HepG2 (cell line): Measurements from ENCODE around the gene PRKCD. TPM values are rescaled to one million over a fixed set of nuclear protein-coding genes. Genes with fewer than 3 reads are reported as not detected.

ENCODE experiments used
- AGO2 ChIP-seq: fragments of 200-400 bp; formaldehyde crosslinking; optimal IDR thresholded peaks from 2 replicates; pipeline ENCODE3; 2017; ENCODE audit warnings: mild to moderate bottlenecking, low read depth, low read length, moderate library complexity
- EP300 ChIP-seq, 3 experiments: sonication (generic) in 1 of 3; formaldehyde crosslinking in 1 of 3; IDR thresholded peaks; 2 replicates each; pipeline versions ENCODE4 v1.5.1 to v1.6.1; 2011 to 2020; ENCODE audit warnings: low read depth in 2 of 3, low read length in 2 of 3, borderline replicate concordance in 1 of 3, improper control_type of control experiment in 1 of 3, mild to moderate bottlenecking in 1 of 3, missing genetic modification reagents in 1 of 3, moderate library complexity in 1 of 3
- FOXP1 ChIP-seq, 2 experiments: fragments of 450-650 bp in 1 of 2; IDR thresholded peaks; 2 replicates each; pipeline ENCODE4 v1.6.1; 2017 to 2018; ENCODE audit warnings: antibody characterized with exemption in 1 of 2
- HMG20A ChIP-seq: IDR thresholded peaks from 2 replicates; pipeline ENCODE4 v1.6.1; 2016; ENCODE audit warnings: borderline replicate concordance
- POLR2AphosphoS5 ChIP-seq: IDR thresholded peaks from 2 replicates; pipeline ENCODE4 v1.6.1; 2012; ENCODE audit warnings: low read depth, low read length
- SOX13 ChIP-seq, 3 experiments: fragments of 450-650 bp in 1 of 3; sonication (generic) in 1 of 3; formaldehyde crosslinking in 1 of 3; IDR thresholded peaks in 2 of 3; conservative IDR thresholded peaks in 1 of 3; 2 replicates each; pipeline versions ENCODE4 v1.5.0 to v1.6.1; 2016 to 2020; ENCODE audit warnings: antibody characterized with exemption in 1 of 3, mild to moderate bottlenecking in 1 of 3, missing compliant biosample characterization in 1 of 3, missing genetic modification reagents in 1 of 3, moderate library complexity in 1 of 3
- ZNF776 ChIP-seq: sonication (generic); formaldehyde crosslinking; IDR thresholded peaks from 2 replicates; pipeline ENCODE4 v1.4.0; 2020; ENCODE audit warnings: mild to moderate bottlenecking, missing genetic modification reagents
- polyA plus RNA-seq, 8 experiments: library from polyadenylated mRNA; depleted of rRNA in 3 of 8; stranded (reverse) in 7 of 8; unstranded in 1 of 8; fragments of >200 nt; fragmentation: Illumina TruSeq in 4 of 8; extraction: Trizol in 4 of 8; gene quantifications; 2 replicates each; pipeline versions ENCODE4 v1.2.1 to v1.2.3, GENCODE V29; 2011 to 2016; ENCODE audit warnings: low read depth in 4 of 8, missing spikeins in 1 of 8, mixed read lengths in 1 of 8; ENCODE audit not compliant: insufficient read depth in 1 of 8
- total RNA-seq, 5 experiments: library from RNA; depleted of rRNA; stranded (reverse); fragments of >200 nt; fragmentation: Illumina TruSeq; extraction: Trizol; gene quantifications; 2 replicates each; pipeline ENCODE4 v1.2.3, GENCODE V29; 2016; ENCODE audit warnings: low read depth in 1 of 5
- TF ChIP-seq, protein P1 (sequence below): sonication (generic); formaldehyde crosslinking; conservative IDR thresholded peaks from 2 replicates; pipeline ENCODE4 v1.4.0; 2020; ENCODE audit warnings: mild to moderate bottlenecking, missing genetic modification reagents, moderate library complexity
- TF ChIP-seq, protein P2 (sequence below): sonication (generic); formaldehyde crosslinking; IDR thresholded peaks from 2 replicates; pipeline ENCODE4 v1.8.0; 2022; ENCODE audit warnings: mild to moderate bottlenecking, missing genetic modification reagents, borderline replicate concordance
- TF ChIP-seq, protein P3 (sequence below), 2 experiments: IDR thresholded peaks; 2 replicates each; pipeline ENCODE4 v1.6.1; 2011 to 2012; ENCODE audit warnings: low read length in 2 of 2, borderline replicate concordance in 1 of 2, low read depth in 1 of 2, mild to moderate bottlenecking in 1 of 2, moderate library complexity in 1 of 2
- TF ChIP-seq, protein P4 (sequence below): IDR thresholded peaks from 2 replicates; pipeline ENCODE4 v1.6.1; 2016; ENCODE audit warnings: mild to moderate bottlenecking
- TF ChIP-seq, protein P5 (sequence below): sonication (generic); formaldehyde crosslinking; IDR thresholded peaks from 2 replicates; pipeline ENCODE4 v1.8.1; 2023; ENCODE audit warnings: missing genetic modification reagents, inconsistent platforms, borderline replicate concordance

The PRKCD gene
- total and polyA plus RNA-seq, 2 of the 13 experiments (the other 11 are each of a cell fraction or from before 2014, with no cell fraction given) = 1.6 to 40.7 TPM

DNA sequence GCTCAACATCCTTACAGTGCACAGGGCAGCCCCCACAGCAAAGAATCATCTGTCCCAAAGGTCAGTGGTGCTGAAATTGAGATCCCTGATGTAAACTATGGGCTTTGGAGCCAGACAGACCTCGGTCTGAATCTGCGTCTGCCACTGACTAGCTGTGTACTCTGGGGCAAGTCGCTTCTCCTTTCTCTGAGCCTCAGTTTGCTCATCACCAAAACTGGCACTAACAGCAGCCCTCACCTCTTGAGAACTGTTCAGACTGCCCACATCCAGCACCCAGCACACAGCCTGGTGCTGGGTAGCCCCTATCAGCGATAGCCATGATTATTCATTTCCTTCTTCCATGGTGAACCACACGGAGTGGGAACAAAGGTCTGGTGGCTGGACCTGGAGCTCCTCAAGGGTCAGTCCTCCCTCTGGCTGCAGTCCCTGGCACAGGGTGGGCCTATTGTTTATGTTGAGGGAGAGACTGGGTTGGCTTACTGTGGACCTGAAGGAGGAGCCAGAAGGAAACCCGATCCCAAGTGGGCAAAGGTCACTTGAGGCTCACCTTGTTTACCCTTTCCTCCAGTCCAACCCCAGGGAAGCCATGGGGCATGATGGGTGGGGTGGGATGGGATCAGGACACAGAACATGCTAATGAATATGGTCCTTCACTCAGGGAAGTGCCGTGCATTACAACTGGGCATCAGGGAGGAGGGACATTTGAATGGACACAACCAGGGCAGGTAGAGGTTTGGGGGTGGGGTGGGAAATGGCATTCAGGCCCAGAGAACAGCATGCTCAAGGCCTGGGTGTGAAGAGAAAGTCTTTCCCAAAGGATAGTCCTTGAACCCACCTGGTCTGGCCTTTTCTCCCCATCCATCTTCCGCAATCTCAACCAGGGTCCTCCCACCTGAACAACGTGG, 1.6 kb upstream of the PRKCD start (continued):
- TF ChIP-seq, protein P1, sequence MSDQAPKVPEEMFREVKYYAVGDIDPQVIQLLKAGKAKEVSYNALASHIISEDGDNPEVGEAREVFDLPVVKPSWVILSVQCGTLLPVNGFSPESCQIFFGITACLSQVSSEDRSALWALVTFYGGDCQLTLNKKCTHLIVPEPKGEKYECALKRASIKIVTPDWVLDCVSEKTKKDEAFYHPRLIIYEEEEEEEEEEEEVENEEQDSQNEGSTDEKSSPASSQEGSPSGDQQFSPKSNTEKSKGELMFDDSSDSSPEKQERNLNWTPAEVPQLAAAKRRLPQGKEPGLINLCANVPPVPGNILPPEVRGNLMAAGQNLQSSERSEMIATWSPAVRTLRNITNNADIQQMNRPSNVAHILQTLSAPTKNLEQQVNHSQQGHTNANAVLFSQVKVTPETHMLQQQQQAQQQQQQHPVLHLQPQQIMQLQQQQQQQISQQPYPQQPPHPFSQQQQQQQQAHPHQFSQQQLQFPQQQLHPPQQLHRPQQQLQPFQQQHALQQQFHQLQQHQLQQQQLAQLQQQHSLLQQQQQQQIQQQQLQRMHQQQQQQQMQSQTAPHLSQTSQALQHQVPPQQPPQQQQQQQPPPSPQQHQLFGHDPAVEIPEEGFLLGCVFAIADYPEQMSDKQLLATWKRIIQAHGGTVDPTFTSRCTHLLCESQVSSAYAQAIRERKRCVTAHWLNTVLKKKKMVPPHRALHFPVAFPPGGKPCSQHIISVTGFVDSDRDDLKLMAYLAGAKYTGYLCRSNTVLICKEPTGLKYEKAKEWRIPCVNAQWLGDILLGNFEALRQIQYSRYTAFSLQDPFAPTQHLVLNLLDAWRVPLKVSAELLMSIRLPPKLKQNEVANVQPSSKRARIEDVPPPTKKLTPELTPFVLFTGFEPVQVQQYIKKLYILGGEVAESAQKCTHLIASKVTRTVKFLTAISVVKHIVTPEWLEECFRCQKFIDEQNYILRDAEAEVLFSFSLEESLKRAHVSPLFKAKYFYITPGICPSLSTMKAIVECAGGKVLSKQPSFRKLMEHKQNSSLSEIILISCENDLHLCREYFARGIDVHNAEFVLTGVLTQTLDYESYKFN (CRISPR knock-in tag) = peak; percentile 94
- 0 out of 2 replicates have a peak, but pooled peaks have one; percentile 22 for TF ChIP-seq FOXP1 (IDR thresholded peaks at IDR 0.05)
- TF ChIP-seq FOXP1 (CRISPR knock-in tag; IDR thresholded peaks at IDR 0.05) = peak; percentile 56
- no peak for TF ChIP-seq ZNF776
- TF ChIP-seq, protein P2, sequence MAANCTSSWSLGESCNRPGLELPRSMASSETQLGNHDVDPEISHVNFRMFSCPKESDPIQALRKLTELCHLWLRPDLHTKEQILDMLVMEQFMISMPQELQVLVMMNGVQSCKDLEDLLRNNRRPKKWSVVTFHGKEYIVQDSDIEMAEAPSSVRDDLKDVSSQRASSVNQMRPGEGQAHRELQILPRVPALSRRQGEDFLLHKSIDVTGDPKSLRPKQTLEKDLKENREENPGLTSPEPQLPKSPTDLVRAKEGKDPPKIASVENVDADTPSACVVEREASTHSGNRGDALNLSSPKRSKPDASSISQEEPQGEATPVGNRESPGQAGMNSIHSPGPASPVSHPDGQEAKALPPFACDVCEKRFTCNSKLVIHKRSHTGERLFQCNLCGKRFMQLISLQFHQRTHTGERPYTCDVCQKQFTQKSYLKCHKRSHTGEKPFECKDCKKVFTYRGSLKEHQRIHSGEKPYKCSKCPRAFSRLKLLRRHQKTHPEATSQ = no peak
- 0 out of 2 replicates have a peak, but pooled peaks have one; percentile 13 for TF ChIP-seq HMG20A (CRISPR knock-in tag)
- peak in 1 of 2 experiments; percentile 68; a peak in 2 of 4 replicates for TF ChIP-seq EP300 (IDR thresholded peaks at IDR 0.05; ENCODE audit: low read depth in 2 of 2, low read length in 2 of 2)
- TF ChIP-seq EP300 (CRISPR knock-in tag; IDR thresholded peaks at IDR 0.05; ENCODE audit: borderline replicate concordance) = no peak
- TF ChIP-seq POLR2AphosphoS5 = peak; percentile 65; the same call in 1 of the 2 replicates
- TF ChIP-seq, protein P3, sequence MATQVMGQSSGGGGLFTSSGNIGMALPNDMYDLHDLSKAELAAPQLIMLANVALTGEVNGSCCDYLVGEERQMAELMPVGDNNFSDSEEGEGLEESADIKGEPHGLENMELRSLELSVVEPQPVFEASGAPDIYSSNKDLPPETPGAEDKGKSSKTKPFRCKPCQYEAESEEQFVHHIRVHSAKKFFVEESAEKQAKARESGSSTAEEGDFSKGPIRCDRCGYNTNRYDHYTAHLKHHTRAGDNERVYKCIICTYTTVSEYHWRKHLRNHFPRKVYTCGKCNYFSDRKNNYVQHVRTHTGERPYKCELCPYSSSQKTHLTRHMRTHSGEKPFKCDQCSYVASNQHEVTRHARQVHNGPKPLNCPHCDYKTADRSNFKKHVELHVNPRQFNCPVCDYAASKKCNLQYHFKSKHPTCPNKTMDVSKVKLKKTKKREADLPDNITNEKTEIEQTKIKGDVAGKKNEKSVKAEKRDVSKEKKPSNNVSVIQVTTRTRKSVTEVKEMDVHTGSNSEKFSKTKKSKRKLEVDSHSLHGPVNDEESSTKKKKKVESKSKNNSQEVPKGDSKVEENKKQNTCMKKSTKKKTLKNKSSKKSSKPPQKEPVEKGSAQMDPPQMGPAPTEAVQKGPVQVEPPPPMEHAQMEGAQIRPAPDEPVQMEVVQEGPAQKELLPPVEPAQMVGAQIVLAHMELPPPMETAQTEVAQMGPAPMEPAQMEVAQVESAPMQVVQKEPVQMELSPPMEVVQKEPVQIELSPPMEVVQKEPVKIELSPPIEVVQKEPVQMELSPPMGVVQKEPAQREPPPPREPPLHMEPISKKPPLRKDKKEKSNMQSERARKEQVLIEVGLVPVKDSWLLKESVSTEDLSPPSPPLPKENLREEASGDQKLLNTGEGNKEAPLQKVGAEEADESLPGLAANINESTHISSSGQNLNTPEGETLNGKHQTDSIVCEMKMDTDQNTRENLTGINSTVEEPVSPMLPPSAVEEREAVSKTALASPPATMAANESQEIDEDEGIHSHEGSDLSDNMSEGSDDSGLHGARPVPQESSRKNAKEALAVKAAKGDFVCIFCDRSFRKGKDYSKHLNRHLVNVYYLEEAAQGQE (IDR thresholded peaks at IDR 0.05; ENCODE audit: borderline replicate concordance in 1 of 2, low read depth in 1 of 2, low read length in 2 of 2) = peak in 1 of 2 experiments; percentile 80; a peak in 2 of 4 replicates
- TF ChIP-seq, protein P4, sequence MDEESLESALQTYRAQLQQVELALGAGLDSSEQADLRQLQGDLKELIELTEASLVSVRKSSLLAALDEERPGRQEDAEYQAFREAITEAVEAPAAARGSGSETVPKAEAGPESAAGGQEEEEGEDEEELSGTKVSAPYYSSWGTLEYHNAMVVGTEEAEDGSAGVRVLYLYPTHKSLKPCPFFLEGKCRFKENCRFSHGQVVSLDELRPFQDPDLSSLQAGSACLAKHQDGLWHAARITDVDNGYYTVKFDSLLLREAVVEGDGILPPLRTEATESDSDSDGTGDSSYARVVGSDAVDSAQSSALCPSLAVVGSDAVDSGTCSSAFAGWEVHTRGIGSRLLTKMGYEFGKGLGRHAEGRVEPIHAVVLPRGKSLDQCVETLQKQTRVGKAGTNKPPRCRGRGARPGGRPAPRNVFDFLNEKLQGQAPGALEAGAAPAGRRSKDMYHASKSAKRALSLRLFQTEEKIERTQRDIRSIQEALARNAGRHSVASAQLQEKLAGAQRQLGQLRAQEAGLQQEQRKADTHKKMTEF (CRISPR knock-in tag) = peak; percentile 37; the same call in 1 of the 2 replicates
- TF ChIP-seq, protein P5, sequence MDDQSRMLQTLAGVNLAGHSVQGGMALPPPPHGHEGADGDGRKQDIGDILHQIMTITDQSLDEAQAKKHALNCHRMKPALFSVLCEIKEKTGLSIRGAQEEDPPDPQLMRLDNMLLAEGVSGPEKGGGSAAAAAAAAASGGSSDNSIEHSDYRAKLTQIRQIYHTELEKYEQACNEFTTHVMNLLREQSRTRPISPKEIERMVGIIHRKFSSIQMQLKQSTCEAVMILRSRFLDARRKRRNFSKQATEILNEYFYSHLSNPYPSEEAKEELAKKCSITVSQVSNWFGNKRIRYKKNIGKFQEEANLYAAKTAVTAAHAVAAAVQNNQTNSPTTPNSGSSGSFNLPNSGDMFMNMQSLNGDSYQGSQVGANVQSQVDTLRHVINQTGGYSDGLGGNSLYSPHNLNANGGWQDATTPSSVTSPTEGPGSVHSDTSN (CRISPR knock-in tag) = no peak
- TF ChIP-seq AGO2 = no peak
- TF ChIP-seq SOX13 (IDR thresholded peaks at IDR 0.05) = peak; percentile 31; the same call in 1 of the 2 replicates
- peak in 1 of 2 experiments; percentile 87; a peak in 2 of 4 replicates for TF ChIP-seq SOX13 (CRISPR knock-in tag; conservative IDR thresholded peaks at IDR 0.05 in 1 of 2, IDR thresholded peaks at IDR 0.05 in 1 of 2)
